Caco-2 (cell line): Measurements from ENCODE around the gene UBE2H. TPM values are rescaled to one million over a fixed set of nuclear protein-coding genes. Genes with fewer than 3 reads are reported as not detected.

ENCODE experiments used
- BruUV-seq: library from RNA; stranded (reverse); fragments of 400-500 nt; replicated peaks from 2 replicates; lab custom pipeline; 2021; lab: Mats Ljungman, UMichigan
- CTCF ChIA-PET: fragments of 300-600 bp; sonication (Branson Sonifier 250); formaldehyde crosslinking; loops from one replicate; lab custom pipeline; 2022; ENCODE audit warnings: antibody characterized with exemption; lab: Charles Lee
- POLR2A ChIA-PET: fragments of 300-600 bp; sonication (Branson Sonifier 250); formaldehyde crosslinking; loops from one replicate; lab custom pipeline; 2022; ENCODE audit warnings: antibody characterized with exemption; lab: Charles Lee
- DNase-seq, 2 experiments: peaks; one replicate each; pipeline versions ENCODE4 v3.0.0 to v3.0.0-alpha.2; 2020 to 2022
- H3K27me3 ChIP-seq: replicated peaks from 2 replicates; pipeline ENCODE4 v1.6.0; 2011; ENCODE audit warnings: low read length; ENCODE audit not compliant: control insufficient read depth, insufficient read depth
- H3K36me3 ChIP-seq: 2 replicates; pipeline ENCODE4 v1.5.1; 2011; ENCODE audit warnings: low read length; ENCODE audit not compliant: control insufficient read depth, insufficient read depth
- H3K4me1 ChIP-seq: fragments of 250-450 bp; sonication (Bioruptor Pico); 2 replicates; pipeline ENCODE4 v1.5.1; 2020; ENCODE audit warnings: mild to moderate bottlenecking
- H3K4me3 ChIP-seq: 2 replicates; pipeline ENCODE4 v1.5.1; 2011; ENCODE audit warnings: low read depth, mild to moderate bottlenecking, control low read depth, low read length
- H3K9me3 ChIP-seq: fragments of 250-450 bp; sonication (Bioruptor Pico); 2 replicates; pipeline ENCODE4 v1.5.1; 2020; ENCODE audit warnings: mild to moderate bottlenecking, moderate library complexity
- H3K27ac Mint-ChIP-seq: one replicate; pipeline ENCODE4 v1.8.0; 2022; ENCODE audit warnings: mixed read lengths; ENCODE audit not compliant: unreplicated experiment
- H3K27me3 Mint-ChIP-seq: one replicate; pipeline ENCODE4 v1.8.0; 2022; ENCODE audit warnings: mixed read lengths; ENCODE audit not compliant: insufficient read depth, unreplicated experiment
- H3K36me3 Mint-ChIP-seq: one replicate; pipeline ENCODE4 v1.8.0; 2022; ENCODE audit warnings: mild to moderate bottlenecking, mixed read lengths; ENCODE audit not compliant: insufficient read depth, unreplicated experiment
- H3K4me1 Mint-ChIP-seq: one replicate; pipeline ENCODE4 v1.8.0; 2022; ENCODE audit warnings: low read depth, mixed read lengths; ENCODE audit not compliant: unreplicated experiment
- H3K4me3 Mint-ChIP-seq: one replicate; pipeline ENCODE4 v1.8.0; 2022; ENCODE audit warnings: mild to moderate bottlenecking, moderate library complexity, mixed read lengths; ENCODE audit not compliant: unreplicated experiment
- H3K9me3 Mint-ChIP-seq: one replicate; pipeline ENCODE4 v1.8.0; 2022; ENCODE audit warnings: mixed read lengths; ENCODE audit not compliant: unreplicated experiment
- intact Hi-C: fragments of 100-400 bp; cut with micrococcal nuclease; formaldehyde crosslinking; loops from one replicate; pipeline ENCODE4 v1.10.0; 2022; ENCODE audit not compliant: unreplicated experiment
- total RNA-seq: library from RNA; stranded (reverse); gene quantifications from 2 replicates; pipeline ENCODE4 v1.2.3, GENCODE V29; 2022
- TF ChIP-seq, protein P1 (sequence below), 2 experiments: fragments of 200-600 bp in 1 of 2; IDR thresholded peaks; 1 replicate in 1 of 2; 2 replicates in 1 of 2; pipeline versions ENCODE4 v1.5.1 to v1.8.0; 2011 to 2022; ENCODE audit warnings: antibody characterized with exemption in 1 of 2, control low read depth in 1 of 2, inconsistent platforms in 1 of 2, low read depth in 1 of 2, low read length in 1 of 2, mild to moderate bottlenecking in 1 of 2, moderate library complexity in 1 of 2; ENCODE audit not compliant: insufficient read depth in 1 of 2, severe bottlenecking in 1 of 2, unreplicated experiment in 1 of 2

Gene UBE2H
- total RNA-seq, 1 experiment from 2014 or later, result 35.7 TPM

DNA sequence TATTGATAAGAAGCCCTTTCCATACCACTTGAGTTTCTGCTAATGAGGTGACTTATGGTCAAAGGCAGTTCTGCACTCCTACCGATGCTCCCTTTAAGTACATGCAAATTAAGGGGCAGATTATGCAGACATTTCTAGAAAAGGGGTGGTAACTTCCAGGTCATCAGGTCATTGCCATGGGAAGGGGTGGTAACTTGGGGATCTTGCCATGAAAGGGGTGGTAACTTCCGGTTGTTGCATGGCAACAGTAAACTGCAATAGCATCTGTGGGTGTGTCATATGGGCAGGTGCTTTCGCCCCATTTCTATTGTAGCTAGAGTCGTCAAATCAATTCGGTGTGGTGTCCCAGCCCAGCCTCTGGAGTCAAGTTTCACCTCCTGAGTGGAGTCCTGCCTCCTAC lies 150.9 kb downstream of the UBE2H start:
- ChIA-PET CTCF (no interaction called here), POLR2A (no interaction called here)
- TF ChIP-seq, protein P1, sequence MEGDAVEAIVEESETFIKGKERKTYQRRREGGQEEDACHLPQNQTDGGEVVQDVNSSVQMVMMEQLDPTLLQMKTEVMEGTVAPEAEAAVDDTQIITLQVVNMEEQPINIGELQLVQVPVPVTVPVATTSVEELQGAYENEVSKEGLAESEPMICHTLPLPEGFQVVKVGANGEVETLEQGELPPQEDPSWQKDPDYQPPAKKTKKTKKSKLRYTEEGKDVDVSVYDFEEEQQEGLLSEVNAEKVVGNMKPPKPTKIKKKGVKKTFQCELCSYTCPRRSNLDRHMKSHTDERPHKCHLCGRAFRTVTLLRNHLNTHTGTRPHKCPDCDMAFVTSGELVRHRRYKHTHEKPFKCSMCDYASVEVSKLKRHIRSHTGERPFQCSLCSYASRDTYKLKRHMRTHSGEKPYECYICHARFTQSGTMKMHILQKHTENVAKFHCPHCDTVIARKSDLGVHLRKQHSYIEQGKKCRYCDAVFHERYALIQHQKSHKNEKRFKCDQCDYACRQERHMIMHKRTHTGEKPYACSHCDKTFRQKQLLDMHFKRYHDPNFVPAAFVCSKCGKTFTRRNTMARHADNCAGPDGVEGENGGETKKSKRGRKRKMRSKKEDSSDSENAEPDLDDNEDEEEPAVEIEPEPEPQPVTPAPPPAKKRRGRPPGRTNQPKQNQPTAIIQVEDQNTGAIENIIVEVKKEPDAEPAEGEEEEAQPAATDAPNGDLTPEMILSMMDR (IDR thresholded peaks at IDR 0.05; ENCODE audit: insufficient read depth in 1 of 2, low read depth in 1 of 2, low read length in 1 of 2, severe bottlenecking in 1 of 2, unreplicated experiment in 1 of 2), result no peak
- no TSS peak for BruUV-seq
- DNase-seq, result no peak
- Histone ChIP-seq H3K36me3 (no peaks in the 10 kb centered on the region), H3K4me1 (no peaks in the 10 kb centered on the region), H3K27me3 (no peaks in the 10 kb centered on the region), H3K9me3 (no peaks in the 10 kb centered on the region), H3K4me3 (no peak overlapping the region)
- H3K9me3 Mint-ChIP-seq, result no peaks in the 10 kb centered on the region
- no peak overlapping the region for H3K27ac Mint-ChIP-seq
- no peak overlapping the region for H3K4me3 Mint-ChIP-seq
- intact Hi-C loops, result no loop called here
- H3K36me3 Mint-ChIP-seq, result no peaks in the 10 kb centered on the region
- H3K4me1 Mint-ChIP-seq, result no peaks in the 10 kb centered on the region
- no peaks in the 10 kb centered on the region for H3K27me3 Mint-ChIP-seq

DNA sequence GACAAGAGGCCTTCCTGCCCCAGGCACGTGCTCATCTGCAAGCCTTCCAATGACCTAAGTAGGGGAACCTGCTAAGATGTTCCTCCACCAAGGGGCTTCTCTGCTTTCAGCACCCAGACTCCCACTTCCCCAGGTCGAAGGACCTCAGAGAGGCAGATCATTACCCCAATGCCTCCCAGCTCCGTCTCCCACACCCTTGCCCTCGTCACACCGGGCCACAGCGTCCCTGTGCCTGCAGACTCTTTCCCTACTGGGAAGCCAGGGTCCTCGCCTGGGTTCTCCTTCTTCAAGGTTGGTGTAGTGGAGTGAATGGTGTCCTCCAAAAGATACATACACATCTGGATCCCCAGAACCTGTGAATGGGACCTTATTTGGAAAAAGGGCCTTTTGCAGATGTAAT lies 151.9 kb downstream of the UBE2H start:
- Mint-ChIP-seq H3K27me3 (no peaks in the 10 kb centered on the region), H3K36me3 (no peaks in the 10 kb centered on the region), H3K4me1 (no peaks in the 10 kb centered on the region), H3K9me3 (no peaks in the 10 kb centered on the region), H3K4me3 (no peak overlapping the region), H3K27ac (no peak overlapping the region)
- H3K4me3 ChIP-seq, result no peak overlapping the region
- H3K36me3 ChIP-seq, result no peaks in the 10 kb centered on the region
- DNase-seq, result no peak
- H3K27me3 ChIP-seq, result no peaks in the 10 kb centered on the region
- no TSS peak for BruUV-seq
- ChIA-PET CTCF (no interaction called here), POLR2A (no interaction called here)
- intact Hi-C loops, result no loop called here
- H3K9me3 ChIP-seq, result no peaks in the 10 kb centered on the region
- TF ChIP-seq, protein P1 (IDR thresholded peaks at IDR 0.05; ENCODE audit: insufficient read depth in 1 of 2, low read depth in 1 of 2, low read length in 1 of 2, severe bottlenecking in 1 of 2, unreplicated experiment in 1 of 2), result no peak
- H3K4me1 ChIP-seq, result no peaks in the 10 kb centered on the region

DNA sequence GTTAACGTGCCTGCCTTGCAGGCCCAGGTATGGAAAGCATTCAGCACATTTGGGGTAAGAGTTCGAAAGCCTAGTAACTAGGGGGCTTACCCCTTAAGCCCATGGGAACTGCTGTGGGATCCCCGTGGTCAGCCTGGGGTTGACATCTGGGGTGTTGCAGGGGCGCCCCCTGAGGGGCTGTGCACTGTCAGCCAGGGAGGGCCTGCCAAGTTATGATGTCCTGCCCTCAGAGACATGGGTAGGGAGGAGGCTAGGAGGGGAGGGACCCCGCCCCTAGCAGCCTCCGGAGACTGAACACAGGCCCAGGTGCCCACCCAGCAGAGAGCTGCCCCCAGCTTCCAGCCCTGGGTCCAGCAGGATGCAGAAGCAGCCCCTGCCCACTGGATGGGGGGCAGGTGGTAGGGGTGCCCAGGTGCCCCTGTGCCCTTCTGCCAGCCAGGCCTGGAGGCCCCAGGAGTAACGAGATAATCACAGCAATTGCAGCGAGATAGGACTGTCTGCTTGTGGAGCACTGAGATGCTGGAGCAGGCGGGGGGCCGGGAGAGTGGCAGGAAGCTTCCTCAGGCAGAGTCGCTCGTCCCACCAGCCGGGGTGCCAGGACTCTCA lies 153.3 kb downstream of the UBE2H start:
- no TSS peak for BruUV-seq
- Mint-ChIP-seq H3K4me3 (no peak overlapping the region), H3K36me3 (no peaks in the 10 kb centered on the region), H3K27ac (no peak overlapping the region), H3K4me1 (no peaks in the 10 kb centered on the region), H3K9me3 (no peaks in the 10 kb centered on the region), H3K27me3 (no peaks in the 10 kb centered on the region)
- ChIA-PET CTCF (no interaction called here), POLR2A (no interaction called here)
- Histone ChIP-seq H3K4me1 (no peaks in the 10 kb centered on the region), H3K36me3 (no peaks in the 10 kb centered on the region), H3K4me3 (no peak overlapping the region), H3K27me3 (no peaks in the 10 kb centered on the region), H3K9me3 (no peaks in the 10 kb centered on the region)
- no peak for DNase-seq
- TF ChIP-seq, protein P1 (IDR thresholded peaks at IDR 0.05; ENCODE audit: insufficient read depth in 1 of 2, low read depth in 1 of 2, low read length in 1 of 2, severe bottlenecking in 1 of 2, unreplicated experiment in 1 of 2), result no peak
- intact Hi-C loops, result no loop called here
